DND-41 (cell line): Measurements from ENCODE around the gene LARP6.
"Not testable (repeated sequence)": the region's sequence is repeated elsewhere in the genome, so short reads cannot be mapped to it uniquely, and the experiment has no call there.

Experiments used
- ATAC-seq: fragments of 200-7000 bp; cut with Tn5 transposase; 3 replicates; pipeline ENCODE4 v1.9.1; 2021; ENCODE audit warnings: low read depth; ENCODE audit not compliant: insufficient read depth
- DNase-seq: peaks from one replicate; pipeline ENCODE4 v3.0.0-alpha.2; 2020
- H2AFZ ChIP-seq: 2 replicates; pipeline ENCODE4 v1.6.0; 2012; ENCODE audit warnings: low read depth, low read length
- H3K27ac ChIP-seq: 2 replicates; pipeline ENCODE4 v1.5.1; 2012; ENCODE audit warnings: low read length, inconsistent platforms
- H3K27me3 ChIP-seq: fragments of 200-600 bp; sonication (generic); 2 replicates; pipeline ENCODE4 v1.6.0; 2012; ENCODE audit warnings: low read length, mild to moderate bottlenecking, inconsistent platforms; ENCODE audit not compliant: insufficient read depth, poor library complexity
- H3K36me3 ChIP-seq: 2 replicates; pipeline ENCODE4 v1.5.1; 2012; ENCODE audit warnings: low read length, inconsistent platforms; ENCODE audit not compliant: insufficient read depth
- H3K4me1 ChIP-seq: 2 replicates; pipeline ENCODE4 v1.5.1; 2012; ENCODE audit warnings: mild to moderate bottlenecking, low read length; ENCODE audit not compliant: insufficient read depth
- H3K4me2 ChIP-seq: 2 replicates; pipeline ENCODE4 v1.6.0; 2012; ENCODE audit warnings: mild to moderate bottlenecking, moderate library complexity, low read length, inconsistent platforms; ENCODE audit not compliant: insufficient read depth
- H3K4me3 ChIP-seq, 2 experiments: fragments of 200-600 bp in 1 of 2; shearing (Covaris generic) in 1 of 2; 2 replicates each; pipeline ENCODE4 v1.5.1; 2012 to 2016; ENCODE audit warnings: inconsistent platforms in 2 of 2, low read length in 2 of 2, mild to moderate bottlenecking in 2 of 2, low read depth in 1 of 2, moderate library complexity in 1 of 2
- H3K79me2 ChIP-seq: 2 replicates; pipeline ENCODE4 v1.6.0; 2012; ENCODE audit warnings: low read length, inconsistent platforms; ENCODE audit not compliant: insufficient read depth
- H3K9ac ChIP-seq: 2 replicates; pipeline ENCODE4 v1.6.0; 2012; ENCODE audit warnings: low read depth, mild to moderate bottlenecking, inconsistent platforms, low read length, moderate library complexity
- H3K9me3 ChIP-seq: 2 replicates; pipeline ENCODE4 v1.5.1; 2012; ENCODE audit warnings: low read length, moderate library complexity, mild to moderate bottlenecking, inconsistent platforms; ENCODE audit not compliant: insufficient read depth, severe bottlenecking
- H4K20me1 ChIP-seq: 2 replicates; pipeline ENCODE4 v1.6.0; 2012; ENCODE audit warnings: low read length; ENCODE audit not compliant: insufficient read depth
- CTCF ChIP-seq: IDR thresholded peaks from 2 replicates; pipeline ENCODE4 v1.5.1; 2012; ENCODE audit warnings: borderline replicate concordance, low read length, moderate library complexity, mild to moderate bottlenecking; ENCODE audit not compliant: poor library complexity, severe bottlenecking; ENCODE audit errors: extremely low read depth
- EZH2 ChIP-seq: IDR thresholded peaks from 3 replicates; pipeline ENCODE4 v1.6.1; 2012; ENCODE audit warnings: borderline replicate concordance, low read depth, mild to moderate bottlenecking, moderate library complexity, low read length, inconsistent platforms; ENCODE audit not compliant: severe bottlenecking

The LARP6 gene

GRCh38 chr15:70820214-70820613 is 33.7 kb downstream of the LARP6 start:
- DNase-seq (no peak), ATAC-seq (no peak)
- Histone ChIP-seq H3K9ac (no peak overlapping the region), H4K20me1 (no peaks in the 10 kb centered on the region), H3K4me2 (no peak overlapping the region), H3K79me2 (no peaks in the 10 kb centered on the region), H3K27ac (no peak overlapping the region), H2AFZ (no peak overlapping the region), H3K4me3 (no peak overlapping the region), H3K9me3 (no peaks in the 10 kb centered on the region), H3K36me3 (no peaks in the 10 kb centered on the region), H3K4me1 (peaks cover under 1% of the 10 kb centered on the region; the same call in 1 of the 2 replicates), H3K27me3 (no peaks in the 10 kb centered on the region)
- TF ChIP-seq CTCF = no peak
- TF ChIP-seq EZH2 = no peak

DNA sequence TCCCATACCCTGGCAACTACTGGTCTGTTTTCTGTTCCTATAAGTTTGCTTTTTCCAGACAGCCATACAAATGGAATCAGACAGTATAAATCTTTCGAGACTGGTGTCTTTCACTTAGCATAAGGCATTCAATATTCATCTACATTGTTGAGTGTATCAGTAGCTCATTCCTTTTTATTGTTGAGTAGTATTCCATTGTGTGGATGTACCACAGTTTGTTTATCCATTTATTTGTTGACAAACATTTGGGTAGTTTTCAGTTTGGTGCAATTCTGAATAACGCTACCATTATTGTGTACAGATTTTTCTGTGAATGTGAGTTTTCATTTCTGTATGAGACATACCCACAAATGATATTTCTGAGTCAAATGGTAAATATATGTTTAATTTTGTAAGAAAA is 35.4 kb downstream of the LARP6 start:
- Histone ChIP-seq H3K4me3 (no peak overlapping the region), H3K79me2 (no peaks in the 10 kb centered on the region), H3K9me3 (no peaks in the 10 kb centered on the region), H3K36me3 (no peaks in the 10 kb centered on the region), H2AFZ (no peak overlapping the region), H3K27me3 (no peaks in the 10 kb centered on the region), H3K4me1 (no peaks in the 10 kb centered on the region), H3K27ac (no peak overlapping the region), H4K20me1 (no peaks in the 10 kb centered on the region), H3K4me2 (no peak overlapping the region), H3K9ac (no peak overlapping the region)
- no peak for ATAC-seq
- no peak for DNase-seq
- TF ChIP-seq CTCF (no peak), EZH2 (no peak)

- Histone ChIP-seq H3K4me1 (no peaks in the 10 kb centered on the region), H3K9me3 (no peaks in the 10 kb centered on the region), H4K20me1 (no peaks in the 10 kb centered on the region), H3K4me2 (no peak overlapping the region), H3K27me3 (no peaks in the 10 kb centered on the region), H3K9ac (no peak overlapping the region), H3K36me3 (no peaks in the 10 kb centered on the region), H3K4me3 (no peak overlapping the region), H3K27ac (no peak overlapping the region), H2AFZ (no peak overlapping the region), H3K79me2 (no peaks in the 10 kb centered on the region)
- TF ChIP-seq CTCF (no peak), EZH2 (no peak)
- ATAC-seq (no peak), DNase-seq (no peak)
These were observed 36.7 kb downstream of the LARP6 start for GRCh38 chr15:70817266-70817665.

DNA sequence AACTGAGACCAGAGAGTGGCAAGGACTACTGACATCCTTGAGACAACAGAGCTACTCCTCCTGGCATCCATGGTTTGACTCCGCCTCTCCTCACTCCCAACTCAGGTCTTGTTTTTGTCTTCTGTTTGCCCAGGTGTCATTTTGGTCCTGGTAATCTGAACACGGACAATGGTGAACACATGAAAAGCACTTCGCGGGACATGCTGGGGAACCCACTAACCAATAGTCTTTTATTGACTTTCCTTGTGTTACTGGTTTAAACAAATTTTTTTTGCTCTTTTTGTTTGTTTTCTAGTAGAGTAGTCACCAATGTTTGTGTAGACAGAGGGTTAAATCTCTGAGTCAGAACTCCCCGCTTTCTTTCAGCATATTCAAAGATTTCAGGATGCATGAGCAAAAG is 38.4 kb downstream of the LARP6 start:
- Histone ChIP-seq H2AFZ (no peak overlapping the region), H3K36me3 (no peaks in the 10 kb centered on the region), H4K20me1 (no peaks in the 10 kb centered on the region), H3K79me2 (no peaks in the 10 kb centered on the region), H3K9me3 (no peaks in the 10 kb centered on the region), H3K27ac (no peak overlapping the region), H3K9ac (no peak overlapping the region), H3K27me3 (no peaks in the 10 kb centered on the region), H3K4me2 (no peak overlapping the region), H3K4me1 (no peaks in the 10 kb centered on the region), H3K4me3 (no peak overlapping the region)
- ATAC-seq = no peak
- DNase-seq = no peak
- no peak for TF ChIP-seq CTCF
- no peak for TF ChIP-seq EZH2

DNA sequence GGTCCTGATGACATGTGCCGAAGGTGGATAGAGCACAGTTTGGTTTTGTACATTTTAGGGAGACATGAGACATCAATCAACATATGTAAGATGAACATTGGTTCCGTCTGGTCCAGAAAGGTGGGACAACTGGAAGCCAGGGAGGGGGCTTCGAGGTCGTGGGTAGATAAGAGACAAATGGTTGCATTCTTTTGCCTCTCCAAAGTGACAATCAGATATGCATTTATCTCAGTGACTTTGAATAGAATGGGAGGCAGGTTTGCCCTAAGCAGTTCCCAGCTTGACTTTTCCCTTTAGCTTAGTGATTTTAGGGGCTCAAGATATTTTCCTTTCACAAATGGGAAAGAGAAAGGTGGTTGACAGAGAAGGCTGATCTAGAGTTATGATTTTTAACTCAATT is 38.9 kb downstream of the LARP6 start:
- H3K27me3 ChIP-seq, ATAC-seq, H4K20me1 ChIP-seq, H3K4me2 ChIP-seq, H3K4me3 ChIP-seq, H3K79me2 ChIP-seq, H2AFZ ChIP-seq, H3K27ac ChIP-seq, H3K9me3 ChIP-seq, H3K36me3 ChIP-seq, DNase-seq, H3K4me1 ChIP-seq, H3K9ac ChIP-seq: not testable (repeated sequence)
